BJ (cell line): ENCODE results near the gene RNF115. TPM values are rescaled to one million over a fixed set of nuclear protein-coding genes. Genes with fewer than 3 reads are reported as not detected.
A peak's percentile ranks its signal among the peaks of the same experiment; 100 is the strongest.

Experiments
- CTCF ChIA-PET: fragments of 350-600 bp; formaldehyde crosslinking; extraction: SDS; loops from one replicate; lab custom pipeline; 2021; ENCODE audit warnings: antibody characterized with exemption, inconsistent platforms; lab: Yijun Ruan, JAX
- POLR2A ChIA-PET: fragments of 300-600 bp; sonication (Branson Sonifier 250); formaldehyde crosslinking; extraction: SDS; loops from one replicate; lab custom pipeline; 2021; ENCODE audit warnings: antibody characterized with exemption; lab: Charles Lee
- DNase-seq: peaks from one replicate; pipeline ENCODE4 v3.0.0-alpha.2; 2011; ENCODE audit warnings: low read depth
- H3K27me3 ChIP-seq: 2 replicates; pipeline ENCODE4 v1.6.0; 2011; ENCODE audit warnings: low read length; ENCODE audit not compliant: control insufficient read depth, insufficient read depth
- H3K36me3 ChIP-seq: 2 replicates; pipeline ENCODE4 v1.5.1; 2011; ENCODE audit warnings: low read length; ENCODE audit not compliant: control insufficient read depth, insufficient read depth
- H3K4me3 ChIP-seq: 2 replicates; pipeline ENCODE4 v1.5.1; 2011; ENCODE audit warnings: low read depth, mild to moderate bottlenecking, control low read depth, low read length
- CTCF ChIP-seq: IDR thresholded peaks from 2 replicates; pipeline ENCODE4 v1.5.1; 2011; ENCODE audit warnings: low read depth, mild to moderate bottlenecking, control low read depth, inconsistent platforms, low read length, moderate library complexity; ENCODE audit not compliant: insufficient read depth
- polyA plus RNA-seq: library from polyadenylated mRNA; depleted of rRNA; stranded (reverse); fragments of >200 nt; gene quantifications from 2 replicates; pipeline ENCODE4 v1.2.3, GENCODE V29; 2011

RNF115 gene
- polyA plus RNA-seq, 1 experiment = 13.4 TPM

GRCh38 chr1:145696630-145696960 lies 127.3 kb downstream of the RNF115 start:
- ChIA-PET POLR2A (no interaction called here), CTCF (interaction anchor here (1.5 kb wide), 1 partner anchor 24 kb away, joined by 4 read pairs; no protein-coding TSS in a partner anchor)
- no peaks in the 10 kb centered on the region for H3K36me3 ChIP-seq
- DNase-seq = no peak
- TF ChIP-seq CTCF = no peak
- no peaks in the 10 kb centered on the region for H3K27me3 ChIP-seq
- H3K4me3 ChIP-seq = no peak overlapping the region

GRCh38 chr1:145695821-145696629 lies 127.9 kb downstream of the RNF115 start:
- POLR2A ChIA-PET = no interaction called here
- H3K27me3 ChIP-seq = no peaks in the 10 kb centered on the region
- H3K4me3 ChIP-seq = no peak overlapping the region
- DNase-seq = no peak
- H3K36me3 ChIP-seq = no peaks in the 10 kb centered on the region
- CTCF ChIA-PET = interaction anchor here (1.5 kb wide), 1 partner anchor 25 kb away, joined by 4 read pairs; no protein-coding TSS in a partner anchor
- TF ChIP-seq CTCF = no peak

- no peak for TF ChIP-seq CTCF
- CTCF ChIA-PET = interaction anchor here (1.0 to 1.2 kb wide), 2 partner anchors 10 to 28 kb away, joined by 3 read pairs; no protein-coding TSS in a partner anchor
- H3K4me3 ChIP-seq = no peak overlapping the region
- no peaks in the 10 kb centered on the region for H3K27me3 ChIP-seq
- POLR2A ChIA-PET = no interaction called here
- no peaks in the 10 kb centered on the region for H3K36me3 ChIP-seq
- no peak for DNase-seq
Observed at GRCh38 chr1:145692785-145693443, 131.0 kb downstream of the RNF115 start.

GRCh38 chr1:145690587-145691558 lies 133.0 kb downstream of the RNF115 start:
- Histone ChIP-seq H3K4me3 (no peak overlapping the region), H3K27me3 (no peaks in the 10 kb centered on the region), H3K36me3 (no peaks in the 10 kb centered on the region)
- POLR2A ChIA-PET = no interaction called here
- CTCF ChIA-PET = no interaction called here
- DNase-seq = peak; percentile 26
- no peak for TF ChIP-seq CTCF

GRCh38 chr1:145689922-145690321 lies 134.0 kb downstream of the RNF115 start:
- Histone ChIP-seq H3K27me3 (no peaks in the 10 kb centered on the region), H3K4me3 (no peak overlapping the region), H3K36me3 (no peaks in the 10 kb centered on the region)
- ChIA-PET CTCF (interaction anchor here (1.4 to 2.2 kb wide), 2 partner anchors 14 to 31 kb away, joined by 4 to 8 read pairs; no protein-coding TSS in a partner anchor), POLR2A (no interaction called here)
- TF ChIP-seq CTCF = no peak
- DNase-seq = no peak
